Neural progenitor cell (in vitro differentiated cells): ENCODE results near the gene TADA3. TPM values are rescaled to one million over a fixed set of nuclear protein-coding genes. Genes with fewer than 3 reads are reported as not detected.

ENCODE experiments used
- DNase-seq: peaks from one replicate; pipeline ENCODE4 v3.0.0-alpha.2; 2016; ENCODE audit warnings: low spot score
- H2AFZ ChIP-seq: fragments of 200-600 bp; sonication (generic); replicated peaks from 2 replicates; pipeline ENCODE4 v1.6.1; 2016; ENCODE audit warnings: antibody characterized with exemption
- H3F3A ChIP-seq: fragments of 200-600 bp; sonication (generic); 2 replicates; pipeline ENCODE4 v1.6.1; 2016; ENCODE audit warnings: antibody characterized with exemption, low read depth
- H3K27ac ChIP-seq: fragments of 200-600 bp; sonication (generic); 2 replicates; pipeline ENCODE4 v1.5.1; 2016; ENCODE audit warnings: mild to moderate bottlenecking
- H3K27me3 ChIP-seq: fragments of 200-600 bp; sonication (generic); 2 replicates; pipeline ENCODE4 v1.6.1; 2016; ENCODE audit warnings: mild to moderate bottlenecking, moderate library complexity
- H3K36me3 ChIP-seq: fragments of 200-600 bp; sonication (generic); 2 replicates; pipeline ENCODE4 v1.5.1; 2016
- H3K4me1 ChIP-seq: fragments of 200-600 bp; sonication (generic); 2 replicates; pipeline ENCODE4 v1.6.1; 2016; ENCODE audit warnings: mixed run types
- H3K4me2 ChIP-seq: fragments of 200-600 bp; sonication (generic); 2 replicates; pipeline ENCODE4 v1.6.1; 2016
- H3K4me3 ChIP-seq: fragments of 200-600 bp; sonication (generic); 2 replicates; pipeline ENCODE4 v1.5.1; 2016
- H3K79me2 ChIP-seq: fragments of 200-600 bp; sonication (generic); 2 replicates; pipeline ENCODE4 v1.6.1; 2016; ENCODE audit warnings: low read depth
- H3K9ac ChIP-seq: fragments of 200-600 bp; sonication (generic); 2 replicates; pipeline ENCODE4 v1.6.1; 2016
- H3K9me3 ChIP-seq: fragments of 200-600 bp; sonication (generic); 2 replicates; pipeline ENCODE4 v1.5.1; 2016; ENCODE audit warnings: low read depth
- H4K20me1 ChIP-seq: fragments of 200-600 bp; sonication (generic); 2 replicates; pipeline ENCODE4 v1.6.1; 2016; ENCODE audit warnings: low read depth
- H3K27ac Mint-ChIP-seq: 3 replicates; pipeline ENCODE4 v1.8.0; 2021; ENCODE audit warnings: mixed read lengths
- H3K27me3 Mint-ChIP-seq: 2 replicates; pipeline ENCODE4 v1.8.0; 2022; ENCODE audit warnings: low read depth, mild to moderate bottlenecking, inconsistent platforms, moderate library complexity, mixed read lengths; ENCODE audit not compliant: insufficient read depth
- H3K36me3 Mint-ChIP-seq: 3 replicates; pipeline ENCODE4 v1.8.0; 2021; ENCODE audit warnings: mixed read lengths
- H3K4me1 Mint-ChIP-seq: 3 replicates; pipeline ENCODE4 v1.8.0; 2021; ENCODE audit warnings: mixed read lengths
- H3K4me3 Mint-ChIP-seq: 3 replicates; pipeline ENCODE4 v1.8.0; 2021; ENCODE audit warnings: mild to moderate bottlenecking, moderate library complexity, mixed read lengths
- H3K9me3 Mint-ChIP-seq: 3 replicates; pipeline ENCODE4 v1.8.0; 2020; ENCODE audit warnings: mixed read lengths
- CTCF ChIP-seq: fragments of 200-600 bp; sonication (generic); IDR thresholded peaks from 2 replicates; pipeline ENCODE4 v1.5.1; 2017; ENCODE audit warnings: antibody characterized with exemption, mild to moderate bottlenecking
- EZH2 ChIP-seq: fragments of 200-600 bp; sonication (generic); IDR thresholded peaks from 2 replicates; pipeline ENCODE4 v1.6.1; 2017; ENCODE audit warnings: antibody characterized with exemption, mild to moderate bottlenecking, moderate library complexity
- EZH2phosphoT487 ChIP-seq: fragments of 200-600 bp; sonication (generic); IDR thresholded peaks from 2 replicates; pipeline ENCODE4 v1.6.1; 2017; ENCODE audit warnings: antibody characterized with exemption
- total RNA-seq: library from RNA; depleted of rRNA; stranded (reverse); fragments of >200 nt; gene quantifications from 2 replicates; pipeline ENCODE4 v1.2.3, GENCODE V29; 2015; ENCODE audit warnings: low replicate concordance

Gene TADA3
- 50.8 and 86.3 TPM in 2 replicates for total RNA-seq

GRCh38 chr3:9792405-9793160, at the start of gene TADA3, which contains the start of gene ARPC4:
Gene TADA3 (minus strand): TSS chr3:9792473. CDS start chr3:9791466, 1,007 bp downstream.
Gene ARPC4 (plus strand): TSS chr3:9793082. CDS start chr3:9793122, 40 bp downstream.
- peaks cover 21% of the 10 kb centered on the region for H3K4me1 Mint-ChIP-seq
- peaks cover 14% of the 10 kb centered on the region for H4K20me1 ChIP-seq
- no peaks in the 10 kb centered on the region for H3K36me3 ChIP-seq
- TF ChIP-seq EZH2phosphoT487 (no peak), CTCF (no peak), EZH2 (peak; percentile 36)
- no peaks in the 10 kb centered on the region for H3K9me3 Mint-ChIP-seq
- peak within 1 kb of the TSS; percentile 100 for H3K9ac ChIP-seq
- H2AFZ ChIP-seq = peak within 1 kb of the TSS; percentile 87
- H3K27me3 ChIP-seq = no peaks in the 10 kb centered on the region
- H3K4me3 ChIP-seq = peak within 1 kb of the TSS; percentile 93
- H3K4me3 Mint-ChIP-seq = peak within 1 kb of the TSS; percentile 96
- H3F3A ChIP-seq = peaks cover 26% of the 10 kb centered on the region
- H3K9me3 ChIP-seq = no peaks in the 10 kb centered on the region
- H3K27me3 Mint-ChIP-seq = peaks cover 7% of the 10 kb centered on the region
- peaks cover 63% of the 10 kb centered on the region for H3K79me2 ChIP-seq
- peak; percentile 97 for DNase-seq
- peaks cover 21% of the 10 kb centered on the region for H3K36me3 Mint-ChIP-seq
- H3K4me1 ChIP-seq = peaks cover 11% of the 10 kb centered on the region
- H3K27ac ChIP-seq = peak within 1 kb of the TSS; percentile 100
- peak within 1 kb of the TSS; percentile 92 for H3K4me2 ChIP-seq
- peak within 1 kb of the TSS; percentile 100 for H3K27ac Mint-ChIP-seq

- H3K4me3 Mint-ChIP-seq = no peak overlapping the region
- peaks cover 6% of the 10 kb centered on the region for H3F3A ChIP-seq
These were observed 48.7 kb upstream of the TADA3 start for GRCh38 chr3:9841015-9841414.

GRCh38 chr3:9838856-9839255, 46.6 kb upstream of the TADA3 start:
- Mint-ChIP-seq H3K9me3 (no peaks in the 10 kb centered on the region), H3K4me3 (no peak overlapping the region), H3K27me3 (peaks cover 4% of the 10 kb centered on the region), H3K36me3 (peaks cover 18% of the 10 kb centered on the region), H3K27ac (no peak overlapping the region), H3K4me1 (peaks cover 5% of the 10 kb centered on the region)
- no peaks in the 10 kb centered on the region for H4K20me1 ChIP-seq
- no peaks in the 10 kb centered on the region for H3K9me3 ChIP-seq
- no peaks in the 10 kb centered on the region for H3K36me3 ChIP-seq
- no peaks in the 10 kb centered on the region for H3K27me3 ChIP-seq
- H3K4me2 ChIP-seq = no peak overlapping the region
- no peak overlapping the region for H3K27ac ChIP-seq
- H3K4me1 ChIP-seq = no peaks in the 10 kb centered on the region
- no peak overlapping the region for H3K4me3 ChIP-seq
- no peaks in the 10 kb centered on the region for H3K79me2 ChIP-seq
- no peak for DNase-seq
- H3K9ac ChIP-seq = no peak overlapping the region
- TF ChIP-seq EZH2phosphoT487 (no peak), CTCF (no peak), EZH2 (no peak)
- H3F3A ChIP-seq = peaks cover 6% of the 10 kb centered on the region
- no peak overlapping the region for H2AFZ ChIP-seq

More at GRCh38 chr3:9841015-9841414, 48.7 kb upstream of the TADA3 start:
- H3K4me3 ChIP-seq = no peak overlapping the region
- DNase-seq = no peak
- no peaks in the 10 kb centered on the region for H3K36me3 ChIP-seq
- H2AFZ ChIP-seq = no peak overlapping the region
- Mint-ChIP-seq H3K4me1 (peaks cover 8% of the 10 kb centered on the region), H3K9me3 (no peaks in the 10 kb centered on the region), H3K27me3 (peaks cover 4% of the 10 kb centered on the region), H3K36me3 (peaks cover 12% of the 10 kb centered on the region), H3K27ac (no peak overlapping the region)
- no peaks in the 10 kb centered on the region for H3K27me3 ChIP-seq
- TF ChIP-seq EZH2phosphoT487 = no peak
- TF ChIP-seq EZH2 = no peak
- TF ChIP-seq CTCF = no peak
- peaks cover 3% of the 10 kb centered on the region for H3K4me1 ChIP-seq
- H3K27ac ChIP-seq = no peak overlapping the region
- no peaks in the 10 kb centered on the region for H3K9me3 ChIP-seq
- H3K4me2 ChIP-seq = no peak overlapping the region
- no peak overlapping the region for H3K9ac ChIP-seq
- H3K79me2 ChIP-seq = no peaks in the 10 kb centered on the region
- H4K20me1 ChIP-seq = no peaks in the 10 kb centered on the region
